ENCODE data around the gene ATAD2B.
A peak's percentile ranks its signal among the peaks of the same experiment; 100 is the strongest.
"Not testable (repeated sequence)": the region's sequence is repeated elsewhere in the genome, so short reads cannot be mapped to it uniquely, and the experiment has no call there.

ATAD2B gene

GRCh38 chr2:23782646-23783045 is 144.3 kb downstream of the ATAD2B start:
- WGBS (ENCODE audit: extremely low coverage, insufficient coverage, insufficient read length), result no CpG with 5 or more reads among the region's 1 CpG

DNA sequence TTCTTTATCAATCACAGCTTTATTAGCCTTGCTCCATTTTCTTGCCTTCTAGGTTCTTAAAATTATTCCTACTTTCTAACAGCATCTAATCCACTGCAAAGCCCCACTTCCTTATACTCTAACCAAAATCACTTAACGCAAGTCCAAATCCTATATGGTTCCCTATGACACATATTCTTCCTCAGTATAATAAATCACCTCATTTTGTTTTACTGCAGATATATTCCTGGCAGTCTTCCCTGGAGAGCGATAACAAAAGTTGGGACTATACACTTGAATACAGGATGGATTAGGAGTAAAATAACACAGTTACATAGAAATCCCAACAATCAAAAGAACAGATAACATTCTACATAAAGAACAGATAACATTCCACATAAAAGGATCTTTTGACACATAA is 144.8 kb downstream of the ATAD2B start:
- no peak overlapping the region for H3K4me3 ChIP-seq (ENCODE audit: low read depth, low read length)
- no peak overlapping the region for H2BK120ac ChIP-seq (ENCODE audit: insufficient read depth, low read length, poor library complexity)
- no peak overlapping the region for H3K9ac ChIP-seq (ENCODE audit: low read length)
- WGBS (ENCODE audit: extremely low coverage, insufficient coverage, insufficient read length), result 100% methylated on average over 1 of the region's 2 CpGs
- H4K91ac ChIP-seq (ENCODE audit: low read depth, low read length), result no peak overlapping the region
- no peak overlapping the region for H2AFZ ChIP-seq (ENCODE audit: insufficient read depth, low read length, poor library complexity)
- H3K18ac ChIP-seq (ENCODE audit: low read length), result no peak overlapping the region
- H3K14ac ChIP-seq (ENCODE audit: low read length), result no peak overlapping the region
- no peaks in the 10 kb centered on the region for H3K9me3 ChIP-seq (ENCODE audit: insufficient read depth, low read depth, low read length)
- no peak overlapping the region for H3K4ac ChIP-seq (ENCODE audit: low read depth, low read length)
- H4K8ac ChIP-seq (ENCODE audit: low read depth, low read length), result no peak overlapping the region
- no peak overlapping the region for H4K12ac ChIP-seq (ENCODE audit: low read depth, low read length)
- no peaks in the 10 kb centered on the region for H3K79me2 ChIP-seq (ENCODE audit: control insufficient read depth, insufficient read depth, low read length, poor library complexity)
- no peak overlapping the region for H2BK12ac ChIP-seq (ENCODE audit: low read length)
- H3K4me2 ChIP-seq (ENCODE audit: low read length), result no peak overlapping the region
- H3K4me1 ChIP-seq (ENCODE audit: control insufficient read depth in 1 of 2, insufficient read depth in 2 of 2, low read length in 2 of 2), result no peaks in the 10 kb centered on the region
- no peaks in the 10 kb centered on the region for H3K79me1 ChIP-seq (ENCODE audit: low read length)
- H2AK5ac ChIP-seq (ENCODE audit: low read length), result no peak overlapping the region
- H2BK5ac ChIP-seq (ENCODE audit: low read depth, low read length, poor library complexity), result no peak overlapping the region
- DNase-seq, result no peak
- peaks cover 0 to 3% of the 10 kb centered on the region in 2 experiments for H3K36me3 ChIP-seq (ENCODE audit: control insufficient read depth in 1 of 2, insufficient read depth in 2 of 2, low read length in 2 of 2)
- H3K27ac ChIP-seq (ENCODE audit: low read depth, low read length), result no peak overlapping the region
- H3K27me3 ChIP-seq (ENCODE audit: insufficient read depth, low read length), result no peaks in the 10 kb centered on the region
- no peak overlapping the region for H3K23ac ChIP-seq (ENCODE audit: low read length)

More at GRCh38 chr2:23782646-23783045, 144.3 kb downstream of the ATAD2B start:
- Histone ChIP-seq H3K79me1 (ENCODE audit: low read length) (no peaks in the 10 kb centered on the region), H3K9ac (ENCODE audit: low read length) (no peak overlapping the region), H3K18ac (ENCODE audit: low read length) (no peak overlapping the region), H4K8ac (ENCODE audit: low read depth, low read length) (no peak overlapping the region), H4K91ac (ENCODE audit: low read depth, low read length) (no peak overlapping the region), H4K12ac (ENCODE audit: low read depth, low read length) (no peak overlapping the region), H2AK5ac (ENCODE audit: low read length) (no peak overlapping the region), H2BK12ac (ENCODE audit: low read length) (no peak overlapping the region), H3K4ac (ENCODE audit: low read depth, low read length) (no peak overlapping the region), H3K14ac (ENCODE audit: low read length) (no peak overlapping the region), H3K9me3 (ENCODE audit: insufficient read depth, low read depth, low read length) (no peaks in the 10 kb centered on the region), H3K27ac (ENCODE audit: low read depth, low read length) (no peak overlapping the region), H3K23ac (ENCODE audit: low read length) (no peak overlapping the region), H3K4me2 (ENCODE audit: low read length) (no peak overlapping the region), H2AFZ (ENCODE audit: insufficient read depth, low read length, poor library complexity) (no peak overlapping the region), H2BK5ac (ENCODE audit: low read depth, low read length, poor library complexity) (no peak overlapping the region), H3K79me2 (ENCODE audit: control insufficient read depth, insufficient read depth, low read length, poor library complexity) (no peaks in the 10 kb centered on the region), H3K4me3 (ENCODE audit: low read depth, low read length) (no peak overlapping the region), H3K4me1 (ENCODE audit: control insufficient read depth in 1 of 2, insufficient read depth in 2 of 2, low read length in 2 of 2) (no peaks in the 10 kb centered on the region), H3K36me3 (ENCODE audit: control insufficient read depth in 1 of 2, insufficient read depth in 2 of 2, low read length in 2 of 2) (peaks cover 0 to 3% of the 10 kb centered on the region in 2 experiments), H3K27me3 (ENCODE audit: insufficient read depth, low read length) (no peaks in the 10 kb centered on the region), H2BK120ac (ENCODE audit: insufficient read depth, low read length, poor library complexity) (no peak overlapping the region)
- DNase-seq, result no peak

DNA sequence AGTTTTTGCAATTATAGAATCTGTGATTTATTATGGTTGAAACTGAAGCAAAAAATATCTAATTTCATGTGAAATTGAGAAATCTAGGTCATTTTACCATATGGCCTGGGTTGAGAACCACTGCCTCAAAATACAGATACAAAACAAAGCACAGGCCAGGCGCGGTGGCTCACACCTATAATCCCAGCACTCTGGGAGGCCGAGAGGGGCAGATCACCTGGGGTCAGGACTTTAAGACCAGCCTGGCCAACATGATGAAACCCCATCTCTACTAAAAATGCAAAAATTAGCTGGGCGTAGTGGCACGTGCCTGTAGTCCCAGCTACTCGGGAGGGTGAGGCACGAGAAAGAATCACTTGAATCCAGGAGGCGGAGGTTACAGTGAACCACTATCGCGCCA is 146.5 kb downstream of the ATAD2B start:
- not testable (repeated sequence) for H4K91ac ChIP-seq (ENCODE audit: low read depth, low read length); H3K14ac ChIP-seq (ENCODE audit: low read length); H4K8ac ChIP-seq (ENCODE audit: low read depth, low read length); H3K79me1 ChIP-seq (ENCODE audit: low read length); H3K18ac ChIP-seq (ENCODE audit: low read length); H3K4ac ChIP-seq (ENCODE audit: low read depth, low read length); H3K27me3 ChIP-seq (ENCODE audit: insufficient read depth, low read length); H3K36me3 ChIP-seq (ENCODE audit: control insufficient read depth in 1 of 2, insufficient read depth in 2 of 2, low read length in 2 of 2); H3K27ac ChIP-seq (ENCODE audit: low read depth, low read length); H2AK5ac ChIP-seq (ENCODE audit: low read length); H3K79me2 ChIP-seq (ENCODE audit: control insufficient read depth, insufficient read depth, low read length, poor library complexity); H4K12ac ChIP-seq (ENCODE audit: low read depth, low read length); H2BK12ac ChIP-seq (ENCODE audit: low read length); H3K4me2 ChIP-seq (ENCODE audit: low read length); H2BK120ac ChIP-seq (ENCODE audit: insufficient read depth, low read length, poor library complexity); H3K9ac ChIP-seq (ENCODE audit: low read length); H3K23ac ChIP-seq (ENCODE audit: low read length); H3K9me3 ChIP-seq (ENCODE audit: insufficient read depth, low read depth, low read length); H3K4me3 ChIP-seq (ENCODE audit: low read depth, low read length); H2AFZ ChIP-seq (ENCODE audit: insufficient read depth, low read length, poor library complexity); H2BK5ac ChIP-seq (ENCODE audit: low read depth, low read length, poor library complexity); H3K4me1 ChIP-seq (ENCODE audit: control insufficient read depth in 1 of 2, insufficient read depth in 2 of 2, low read length in 2 of 2); DNase-seq
- no CpG with 5 or more reads among the region's 10 CpGs for WGBS (ENCODE audit: extremely low coverage, insufficient coverage, insufficient read length)

DNA sequence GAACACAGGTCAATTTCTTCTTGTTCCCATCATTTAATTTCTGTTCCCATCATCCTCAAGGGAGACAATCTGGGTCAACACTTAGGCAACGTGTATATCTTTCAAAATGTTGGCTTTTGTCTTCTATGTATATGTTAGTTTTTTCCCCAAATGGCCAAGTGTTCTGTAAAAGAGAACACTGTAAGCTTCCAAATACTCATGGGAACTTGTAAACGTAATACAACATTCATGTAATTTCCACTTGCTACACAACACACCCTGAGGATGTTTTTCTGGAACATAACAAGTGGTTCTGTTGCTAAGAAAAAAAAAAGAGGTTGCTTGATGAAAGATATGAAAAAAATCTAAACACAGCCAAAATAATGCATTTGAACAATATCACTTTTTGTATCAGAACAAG is 149.1 kb downstream of the ATAD2B start:
- Histone ChIP-seq H2BK5ac (ENCODE audit: low read depth, low read length, poor library complexity) (no peak overlapping the region), H2BK120ac (ENCODE audit: insufficient read depth, low read length, poor library complexity) (no peak overlapping the region), H3K18ac (ENCODE audit: low read length) (no peak overlapping the region), H3K27me3 (ENCODE audit: insufficient read depth, low read length) (no peaks in the 10 kb centered on the region), H4K12ac (ENCODE audit: low read depth, low read length) (no peak overlapping the region), H4K91ac (ENCODE audit: low read depth, low read length) (no peak overlapping the region), H3K4ac (ENCODE audit: low read depth, low read length) (no peak overlapping the region), H3K4me2 (ENCODE audit: low read length) (no peak overlapping the region), H3K79me1 (ENCODE audit: low read length) (no peaks in the 10 kb centered on the region), H2AK5ac (ENCODE audit: low read length) (no peak overlapping the region), H3K9me3 (ENCODE audit: insufficient read depth, low read depth, low read length) (no peaks in the 10 kb centered on the region), H3K4me3 (ENCODE audit: low read depth, low read length) (no peak overlapping the region), H3K4me1 (ENCODE audit: control insufficient read depth in 1 of 2, insufficient read depth in 2 of 2, low read length in 2 of 2) (no peaks in the 10 kb centered on the region), H3K9ac (ENCODE audit: low read length) (no peak overlapping the region), H3K27ac (ENCODE audit: low read depth, low read length) (no peak overlapping the region), H3K23ac (ENCODE audit: low read length) (no peak overlapping the region), H4K8ac (ENCODE audit: low read depth, low read length) (no peak overlapping the region), H2BK12ac (ENCODE audit: low read length) (no peak overlapping the region), H3K36me3 (ENCODE audit: control insufficient read depth in 1 of 2, insufficient read depth in 2 of 2, low read length in 2 of 2) (peaks cover 1 to 3% of the 10 kb centered on the region in 2 experiments), H3K79me2 (ENCODE audit: control insufficient read depth, insufficient read depth, low read length, poor library complexity) (no peaks in the 10 kb centered on the region), H2AFZ (ENCODE audit: insufficient read depth, low read length, poor library complexity) (no peak overlapping the region), H3K14ac (ENCODE audit: low read length) (no peak overlapping the region)
- no CpG with 5 or more reads among the region's 2 CpGs for WGBS (ENCODE audit: extremely low coverage, insufficient coverage, insufficient read length)
- DNase-seq, result peak in 1 of 2 donors; percentile 64
